Stimulated activated CD8-positive, alpha-beta memory T cell treated with anti-CD3 and anti-CD28 coated beads, Interleukin-15, amount 100 ng/mL, for 24 hours (primary cell): ENCODE results near the gene MTG1.
"Not testable (repeated sequence)": the region's sequence is repeated elsewhere in the genome, so short reads cannot be mapped to it uniquely, and the experiment has no call there.

ENCODE experiments used
- DNase-seq: peaks from one replicate; pipeline ENCODE4 v3.0.0-alpha.2; 2020; ENCODE audit warnings: low read depth

MTG1 gene

GRCh38 chr10:133424102-133424501 is 30.1 kb downstream of the MTG1 start:
- not testable (repeated sequence) for DNase-seq

- DNase-seq = not testable (repeated sequence)
Measured at GRCh38 chr10:133424601-133425000, 30.6 kb downstream of the MTG1 start, which contains the start of gene SPRN. SPRN (minus strand) TSS chr10:133424625; CDS start chr10:133423681, 944 bp downstream.

GRCh38 chr10:133429571-133429970 is 35.6 kb downstream of the MTG1 start:
- not testable (repeated sequence) for DNase-seq

GRCh38 chr10:133431888-133432613 is 38.1 kb downstream of the MTG1 start:
- not testable (repeated sequence) for DNase-seq

GRCh38 chr10:133432789-133433188 is 38.8 kb downstream of the MTG1 start:
- DNase-seq = not testable (repeated sequence)

- no peak for DNase-seq
Measured at GRCh38 chr10:133438711-133439273, 44.8 kb downstream of the MTG1 start.

GRCh38 chr10:133439517-133440461 is 45.8 kb downstream of the MTG1 start:
- no peak for DNase-seq

- DNase-seq = no peak
Measured at GRCh38 chr10:133440633-133441285, 46.8 kb downstream of the MTG1 start.

GRCh38 chr10:133441356-133441755 is 47.4 kb downstream of the MTG1 start:
- DNase-seq = not testable (repeated sequence)

GRCh38 chr10:133441780-133442179 is 47.8 kb downstream of the MTG1 start:
- DNase-seq = no peak

GRCh38 chr10:133442191-133442966 is 48.4 kb downstream of the MTG1 start:
- DNase-seq = no peak

- no peak for DNase-seq
Measured at GRCh38 chr10:133442967-133443924, 49.3 kb downstream of the MTG1 start.

GRCh38 chr10:133444342-133445267 is 50.6 kb downstream of the MTG1 start:
- no peak for DNase-seq

- no peak for DNase-seq
Measured at GRCh38 chr10:133445268-133445732, 51.3 kb downstream of the MTG1 start.

- DNase-seq = no peak
Measured at GRCh38 chr10:133445751-133446708, 52.1 kb downstream of the MTG1 start.

- DNase-seq = no peak
Measured at GRCh38 chr10:133446979-133447378, 53.0 kb downstream of the MTG1 start.

GRCh38 chr10:133448120-133448519 is 54.2 kb downstream of the MTG1 start:
- no peak for DNase-seq

GRCh38 chr10:133451346-133451745 is 57.4 kb downstream of the MTG1 start:
- DNase-seq = no peak
